ENCODE measurements around the gene HCFC2.

The HCFC2 gene

GRCh38 chr12:104054681-104055346 is 9.5 kb upstream of the HCFC2 start:
- Histone ChIP-seq H3K36me3 (no peaks in the 10 kb centered on the region), H3K9me3 (ENCODE audit: severe bottlenecking) (no peaks in the 10 kb centered on the region), H3K27me3 (ENCODE audit: insufficient read depth, low read depth, severe bottlenecking) (no peaks in the 10 kb centered on the region), H3K4me3 (ENCODE audit: low read depth, low read length) (no peak overlapping the region), H3K27ac (peak overlapping the region; percentile 65; the same call in 1 of the 2 replicates)
- DNase-seq = no peak
- no peak for TF ChIP-seq CTCF (IDR thresholded peaks at IDR 0.05; ENCODE audit: low read depth, low read length)

GRCh38 chr12:104055686-104056388 is 8.5 kb upstream of the HCFC2 start:
- H3K4me3 ChIP-seq (ENCODE audit: low read depth, low read length) = no peak overlapping the region
- H3K27me3 ChIP-seq (ENCODE audit: insufficient read depth, low read depth, severe bottlenecking) = no peaks in the 10 kb centered on the region
- H3K36me3 ChIP-seq = no peaks in the 10 kb centered on the region
- H3K9me3 ChIP-seq (ENCODE audit: severe bottlenecking) = no peaks in the 10 kb centered on the region
- TF ChIP-seq CTCF (IDR thresholded peaks at IDR 0.05; ENCODE audit: low read depth, low read length) = no peak
- peak; percentile 76 for DNase-seq
- peak overlapping the region; percentile 65 for H3K27ac ChIP-seq

GRCh38 chr12:104056419-104056972 is 7.8 kb upstream of the HCFC2 start:
- Histone ChIP-seq H3K9me3 (ENCODE audit: severe bottlenecking) (no peaks in the 10 kb centered on the region), H3K4me3 (ENCODE audit: low read depth, low read length) (no peak overlapping the region), H3K27ac (peak overlapping the region; percentile 65), H3K27me3 (ENCODE audit: insufficient read depth, low read depth, severe bottlenecking) (no peaks in the 10 kb centered on the region), H3K36me3 (no peaks in the 10 kb centered on the region)
- DNase-seq = no peak
- no peak for TF ChIP-seq CTCF (IDR thresholded peaks at IDR 0.05; ENCODE audit: low read depth, low read length)

GRCh38 chr12:104057771-104058197 is 6.5 kb upstream of the HCFC2 start:
- peak; percentile 23 for DNase-seq
- peak; percentile 59 for TF ChIP-seq CTCF (IDR thresholded peaks at IDR 0.05; ENCODE audit: low read depth, low read length)

GRCh38 chr12:104058802-104059201 is 5.5 kb upstream of the HCFC2 start:
- no peak for DNase-seq
- H3K36me3 ChIP-seq = no peaks in the 10 kb centered on the region
- H3K27ac ChIP-seq = peak overlapping the region; percentile 77

More at GRCh38 chr12:104057771-104058197, 6.5 kb upstream of the HCFC2 start:
- Histone ChIP-seq H3K27me3 (ENCODE audit: insufficient read depth, low read depth, severe bottlenecking) (no peaks in the 10 kb centered on the region), H3K4me3 (ENCODE audit: low read depth, low read length) (peak overlapping the region; percentile 31), H3K27ac (peak overlapping the region; percentile 77), H3K36me3 (no peaks in the 10 kb centered on the region), H3K9me3 (ENCODE audit: severe bottlenecking) (no peaks in the 10 kb centered on the region)

More at GRCh38 chr12:104058802-104059201, 5.5 kb upstream of the HCFC2 start:
- H3K9me3 ChIP-seq (ENCODE audit: severe bottlenecking) = no peaks in the 10 kb centered on the region
- H3K27me3 ChIP-seq (ENCODE audit: insufficient read depth, low read depth, severe bottlenecking) = no peaks in the 10 kb centered on the region
- TF ChIP-seq CTCF (IDR thresholded peaks at IDR 0.05; ENCODE audit: low read depth, low read length) = no peak
- no peak overlapping the region for H3K4me3 ChIP-seq (ENCODE audit: low read depth, low read length)

Data from WERI-Rb-1 (cell line).